ENCODE measurements around the gene CYBB.

CYBB gene

DNA sequence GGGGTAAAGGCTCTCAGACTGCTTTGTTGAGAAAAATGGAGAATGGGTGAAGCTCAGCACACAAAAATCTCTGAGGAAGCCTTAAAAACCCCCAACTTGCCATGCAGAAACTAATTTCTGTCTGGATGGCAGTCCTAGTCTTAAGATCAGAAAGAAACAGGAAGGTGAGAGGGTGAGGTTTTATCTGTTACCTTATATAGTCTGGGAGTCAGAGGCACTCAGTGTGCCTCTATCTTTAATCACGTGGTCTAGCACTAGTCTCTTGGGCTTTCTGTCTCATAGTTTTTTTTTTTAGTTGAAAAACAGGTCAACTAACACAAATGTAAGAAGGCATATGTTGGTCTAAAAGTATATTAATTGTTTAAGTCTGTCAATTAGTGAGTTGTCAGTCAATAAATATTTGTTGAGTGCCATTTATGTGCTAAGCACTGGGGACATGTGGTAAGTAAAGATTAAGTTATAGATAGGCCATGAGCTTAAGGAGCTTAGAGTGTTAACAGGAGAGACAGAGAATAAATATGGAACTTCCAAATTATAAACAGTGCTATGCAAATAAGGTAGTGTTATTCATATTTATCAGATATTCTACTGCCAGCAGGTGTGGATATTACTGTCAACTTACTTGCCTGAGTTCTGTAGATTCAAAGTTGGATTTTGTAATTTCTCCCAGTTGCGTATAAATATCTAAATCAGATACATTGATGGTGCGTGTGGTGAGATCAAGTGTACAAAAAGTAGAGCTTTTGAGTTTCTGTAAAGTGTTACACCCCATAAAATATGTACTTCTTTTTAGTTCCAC lies 7.0 kb downstream of the CYBB start:
- DNase-seq = no peak

DNA sequence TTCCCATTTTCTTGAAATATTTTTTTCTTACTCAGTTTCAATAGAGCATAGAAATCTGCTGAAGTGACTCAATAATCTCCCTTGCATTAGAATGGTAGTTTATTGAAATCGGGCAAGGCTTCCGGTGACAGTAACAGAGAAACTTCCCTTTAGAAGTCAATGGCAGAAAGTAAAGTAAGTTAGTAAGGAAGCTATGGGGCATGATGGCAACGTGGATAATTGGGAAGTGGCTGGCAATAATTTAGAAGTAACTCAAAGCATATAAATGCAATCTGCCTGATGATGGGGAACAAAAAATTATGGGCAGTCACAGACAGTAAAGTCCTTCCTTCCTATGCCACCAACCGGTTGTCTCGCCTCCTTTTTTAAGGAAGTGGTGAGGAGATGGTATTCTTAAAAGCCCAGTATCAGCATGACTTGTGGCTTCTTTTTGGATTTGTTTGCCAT lies 7.6 kb downstream of the CYBB start:
- peak; percentile 86 for DNase-seq

DNA sequence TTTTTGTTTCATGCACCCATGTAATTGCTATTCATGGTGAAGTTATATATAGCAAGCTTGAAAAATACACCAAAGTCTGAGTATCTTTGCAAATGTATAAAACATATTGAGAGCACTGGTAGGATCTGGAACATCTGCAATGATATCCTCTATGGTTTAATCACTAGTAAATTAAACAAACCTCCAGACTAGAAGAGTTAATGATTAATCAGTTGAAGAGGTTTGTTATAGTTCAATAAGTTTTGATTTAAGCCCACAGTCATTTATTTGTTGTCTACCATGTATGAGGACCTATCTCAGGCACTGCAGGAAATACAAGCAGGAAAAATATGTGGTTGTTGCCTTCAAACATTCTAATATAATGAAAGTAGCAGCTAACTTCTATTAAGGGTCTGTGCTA lies 16.5 kb downstream of the CYBB start:
- no peak for DNase-seq

DNA sequence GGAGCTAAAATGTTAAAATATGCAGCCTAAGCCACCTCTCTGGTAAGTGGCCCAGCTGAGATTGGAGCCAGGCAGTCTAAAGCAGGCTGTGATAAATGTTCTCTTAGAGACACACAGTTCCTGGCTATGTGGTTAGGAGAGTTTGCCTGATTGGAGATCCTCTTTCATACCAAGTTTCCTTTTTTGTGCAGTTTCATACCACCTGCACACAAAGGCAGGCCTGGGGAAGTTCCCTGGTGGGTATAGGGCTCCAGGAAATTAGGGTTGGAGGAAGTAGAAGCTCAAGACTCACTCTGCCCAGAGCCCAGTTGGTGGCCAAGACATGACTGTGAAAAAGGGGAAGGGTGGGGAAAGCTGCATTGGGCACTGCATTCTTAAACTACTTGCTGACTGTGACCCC lies 16.9 kb downstream of the CYBB start:
- peak; percentile 90 for DNase-seq

DNA sequence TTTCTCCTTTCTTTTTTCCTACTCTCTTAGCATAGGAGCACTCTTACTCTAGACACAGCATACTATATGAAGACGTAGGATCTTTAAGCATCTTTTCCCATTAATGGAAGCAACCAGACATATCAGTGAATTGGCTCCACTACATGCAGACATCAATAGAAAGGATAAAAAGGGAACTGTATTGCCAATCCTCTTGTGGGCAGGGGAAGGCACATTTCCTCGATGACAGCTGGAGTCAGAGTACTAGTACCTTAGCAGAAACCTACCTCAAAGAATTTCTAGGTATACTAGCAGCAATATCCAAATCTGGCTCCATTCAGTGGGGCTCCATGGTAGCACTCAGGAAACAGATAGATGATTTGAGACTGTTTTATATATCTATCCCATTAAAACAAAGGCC lies 20.1 kb downstream of the CYBB start:
- peak; percentile 0 for DNase-seq

GRCh38 chrX:37800717-37801116 lies 20.9 kb downstream of the CYBB start:
- peak; percentile 33 for DNase-seq

GRCh38 chrX:37802028-37802427 lies 22.2 kb downstream of the CYBB start:
- peak; percentile 66 for DNase-seq

DNA sequence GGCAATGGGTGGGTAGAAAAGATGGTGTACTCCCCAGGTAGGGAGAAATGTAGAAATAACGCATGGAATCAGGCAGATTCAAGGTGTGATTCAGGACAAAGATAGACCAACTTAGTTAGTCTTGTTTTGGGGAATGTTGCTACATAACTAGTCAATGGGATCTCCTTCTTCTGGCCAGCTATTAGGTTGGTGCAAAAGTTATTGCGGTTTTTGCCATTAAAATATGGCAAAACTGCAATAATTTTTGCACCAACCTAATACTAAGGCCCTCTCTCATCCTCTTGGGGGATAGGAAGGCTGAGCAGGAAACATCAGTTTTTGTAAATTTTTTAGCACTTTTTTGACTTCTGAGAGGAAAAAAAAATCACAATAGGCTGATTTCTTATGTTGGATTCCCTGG lies 23.2 kb downstream of the CYBB start:
- DNase-seq = no peak

- DNase-seq = no peak
Observed at GRCh38 chrX:37809970-37810369, 30.1 kb downstream of the CYBB start.

- peak; percentile 74 for DNase-seq
Observed at GRCh38 chrX:37812110-37812509, 32.3 kb downstream of the CYBB start.

- DNase-seq = peak; percentile 82
Observed at GRCh38 chrX:37813570-37813969, 33.7 kb downstream of the CYBB start.

DNA sequence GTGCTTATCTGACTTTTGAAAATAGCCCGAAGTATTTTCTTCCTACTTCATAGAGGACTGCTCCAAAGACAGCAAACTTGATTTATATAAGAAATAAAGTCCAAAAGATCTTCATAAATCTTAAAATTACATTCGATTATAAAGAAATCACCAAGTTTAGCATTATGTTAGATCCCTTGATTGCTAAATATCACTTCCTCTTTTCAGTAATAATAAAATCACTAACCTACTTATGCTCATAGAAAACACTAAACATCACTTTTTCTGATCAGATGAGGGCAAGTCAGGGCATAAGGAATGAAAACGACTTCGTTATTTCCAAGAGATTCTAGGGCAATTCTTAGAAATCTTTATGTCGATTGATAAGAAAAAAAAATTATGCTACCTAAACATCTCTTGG lies 35.5 kb downstream of the CYBB start:
- DNase-seq = no peak

DNA sequence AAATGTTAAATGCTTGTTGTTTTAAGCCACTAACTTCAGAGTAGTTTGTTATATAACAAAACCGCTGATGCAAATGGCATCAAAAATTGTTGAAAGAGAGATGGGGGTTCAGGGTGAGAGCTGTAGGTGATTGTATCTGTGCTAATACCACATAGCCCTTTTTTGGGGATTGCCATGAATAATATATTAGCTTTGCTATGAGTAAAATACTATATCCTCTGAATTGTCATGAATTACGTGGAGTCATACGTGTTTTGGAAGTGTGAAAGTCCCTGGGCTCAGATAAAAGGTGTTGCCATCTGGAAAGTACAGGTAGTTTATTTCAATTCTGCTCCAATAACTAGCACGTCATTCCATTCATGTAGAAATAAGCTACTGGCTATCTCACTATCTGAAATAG lies 36.9 kb downstream of the CYBB start:
- DNase-seq = no peak

- DNase-seq = no peak
Observed at GRCh38 chrX:37817176-37817575, 37.3 kb downstream of the CYBB start.

DNA sequence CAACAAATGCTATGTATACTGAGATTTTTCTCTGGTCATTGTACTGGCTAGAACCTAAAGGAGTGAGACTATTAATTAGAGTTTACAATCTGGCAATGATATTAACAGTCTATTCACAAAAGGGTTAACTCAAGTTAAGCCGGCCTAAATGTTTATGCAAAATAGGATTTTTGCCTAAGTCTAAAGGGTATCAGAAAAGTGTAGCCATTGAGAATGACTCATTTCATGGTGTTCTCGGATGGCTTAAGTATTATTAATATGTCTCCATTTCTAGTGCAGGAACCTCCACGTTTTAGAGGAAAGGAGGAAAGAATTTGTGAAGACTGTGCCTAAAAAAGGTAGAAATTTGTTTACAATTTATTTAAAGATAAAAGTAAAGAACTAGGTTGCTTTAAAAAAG lies 37.7 kb downstream of the CYBB start:
- DNase-seq = no peak

- DNase-seq = peak; percentile 55
Observed at GRCh38 chrX:37818031-37818430, 38.2 kb downstream of the CYBB start.

GRCh38 chrX:37820646-37821045 lies 40.8 kb downstream of the CYBB start:
- no peak for DNase-seq

DNA sequence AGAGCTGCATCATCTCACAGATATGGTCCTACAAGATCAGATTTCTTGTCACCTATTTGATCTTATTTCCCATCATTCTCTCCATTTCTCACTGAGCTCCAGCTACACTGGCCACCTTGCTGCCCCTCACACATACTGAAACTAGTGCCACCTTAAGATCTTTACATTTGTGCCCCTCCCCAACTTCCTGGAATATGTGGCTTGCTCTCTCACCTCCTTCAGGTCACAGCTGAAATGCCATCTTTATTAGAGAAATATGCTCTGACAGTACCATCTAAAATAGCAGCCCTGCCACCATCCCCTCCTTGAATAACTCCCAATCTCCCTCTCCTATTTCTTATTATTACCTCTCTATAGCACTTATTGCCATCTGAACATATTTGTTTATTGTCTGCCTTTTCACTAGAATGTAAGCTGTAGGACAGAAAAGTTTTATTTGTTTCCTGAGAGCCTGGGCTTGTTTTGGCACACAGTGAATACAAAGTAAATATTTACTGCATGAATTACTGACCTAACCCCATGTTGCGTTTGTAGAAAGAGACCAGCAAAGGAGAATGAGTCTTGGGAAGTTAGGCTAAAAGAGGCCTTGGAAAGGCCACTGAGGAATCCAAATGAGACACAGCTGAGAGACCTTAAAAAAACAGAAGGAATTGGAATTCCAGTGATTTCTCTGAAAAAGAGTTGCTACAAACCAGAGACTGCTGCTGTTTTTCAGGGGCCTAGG lies 44.8 kb downstream of the CYBB start:
- DNase-seq = no peak

DNA sequence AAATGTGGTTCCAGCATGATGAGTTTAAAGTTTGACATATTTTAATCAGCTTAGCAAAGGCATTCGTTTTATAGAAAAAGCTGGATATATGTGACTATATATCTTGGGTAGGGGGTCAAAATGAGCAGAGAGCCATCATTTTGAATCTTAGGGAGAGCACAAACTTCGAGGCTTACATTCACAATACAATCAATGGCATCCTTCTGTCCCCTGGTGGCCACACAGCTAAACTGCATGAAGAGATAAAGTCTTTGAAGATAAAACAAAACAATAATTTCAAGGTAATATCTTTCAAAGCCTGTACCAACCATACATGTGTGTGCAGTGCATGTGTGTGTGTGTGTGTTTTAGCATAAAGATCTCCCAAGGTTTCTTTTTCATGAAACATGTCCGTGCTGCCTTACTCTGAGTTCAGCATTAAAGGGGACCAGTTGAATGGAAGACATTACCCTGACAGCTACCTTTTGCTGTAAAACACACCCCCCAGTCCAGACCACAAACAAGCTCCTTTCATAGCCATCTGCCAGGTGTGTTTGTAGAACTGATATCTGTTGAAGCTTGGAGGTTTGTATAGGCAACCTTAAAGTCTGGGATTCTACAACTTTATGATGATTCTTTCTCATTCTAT lies 45.5 kb downstream of the CYBB start:
- peak; percentile 40 for DNase-seq

DNA sequence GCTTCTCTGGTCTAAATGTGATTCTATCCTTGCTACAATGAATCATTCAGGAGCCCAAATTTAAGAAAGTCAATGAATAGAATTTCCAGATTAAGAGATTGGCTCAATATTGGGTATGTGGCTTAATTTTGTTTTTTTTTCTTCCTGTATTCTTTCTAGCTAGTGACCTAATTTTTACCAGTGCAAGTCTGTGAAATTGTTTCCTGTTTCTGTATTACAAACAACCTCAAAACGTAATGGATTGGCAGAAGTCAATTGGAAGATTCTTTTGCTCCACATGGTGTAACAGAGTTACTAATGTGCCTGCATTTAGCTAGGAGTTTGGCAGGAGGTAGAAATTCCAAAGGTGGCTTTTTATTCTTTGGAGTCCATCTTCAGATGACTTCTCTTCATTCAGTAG lies 49.9 kb downstream of the CYBB start:
- DNase-seq = peak; percentile 20

- no peak for DNase-seq
Observed at GRCh38 chrX:37830371-37830770, 50.5 kb downstream of the CYBB start.

DNA sequence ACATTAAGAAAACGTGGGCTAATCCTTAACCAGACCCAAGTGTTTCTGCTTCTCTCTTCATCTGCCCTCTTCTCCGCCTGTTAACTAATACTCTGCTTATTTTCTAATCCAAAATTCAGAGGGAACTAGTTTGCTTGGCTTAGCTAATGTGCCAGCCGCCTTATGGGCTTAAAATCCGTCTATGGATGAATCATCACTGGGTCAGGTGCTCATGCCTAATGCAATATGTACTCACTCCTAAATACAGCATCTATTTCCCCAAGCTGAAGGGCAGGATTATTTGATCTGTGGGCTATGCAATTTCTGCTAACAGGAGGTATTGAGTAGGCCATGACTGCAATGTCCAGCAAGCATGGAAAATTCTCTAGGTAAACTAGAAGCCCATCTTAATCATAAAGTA lies 55.1 kb downstream of the CYBB start:
- DNase-seq = peak; percentile 0

DNA sequence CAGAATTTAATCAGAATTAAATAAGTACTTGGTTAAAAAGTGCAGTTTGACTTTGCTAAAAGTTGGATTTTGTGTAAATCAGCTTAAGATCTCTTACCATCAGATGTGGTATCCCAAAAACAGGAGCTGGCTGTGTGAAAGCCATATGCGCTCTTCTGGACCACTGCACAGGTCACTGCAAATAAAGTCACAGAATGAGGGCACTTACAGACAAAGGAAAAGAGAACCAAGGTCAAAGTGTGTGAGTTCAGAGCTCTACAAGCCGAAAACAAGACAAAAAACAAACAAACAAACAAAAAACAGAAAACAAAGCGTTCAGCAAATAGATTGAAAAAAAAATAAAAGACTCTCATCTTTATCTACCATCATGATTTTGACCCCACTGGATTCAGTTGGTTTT lies 61.1 kb downstream of the CYBB start:
- no peak for DNase-seq

- no peak for DNase-seq
Observed at GRCh38 chrX:37844622-37845021, 64.8 kb downstream of the CYBB start.

Data from MV-4-11 (cell line).